ENCODE data around the gene C2orf15. TPM values are rescaled to one million over a fixed set of nuclear protein-coding genes. Genes with fewer than 3 reads are reported as not detected.
A peak's percentile ranks its signal among the peaks of the same experiment; 100 is the strongest.

C2orf15 gene
- polyA plus RNA-seq, 3 donors = 0.09 to 0.29 (median 0.11) TPM

DNA sequence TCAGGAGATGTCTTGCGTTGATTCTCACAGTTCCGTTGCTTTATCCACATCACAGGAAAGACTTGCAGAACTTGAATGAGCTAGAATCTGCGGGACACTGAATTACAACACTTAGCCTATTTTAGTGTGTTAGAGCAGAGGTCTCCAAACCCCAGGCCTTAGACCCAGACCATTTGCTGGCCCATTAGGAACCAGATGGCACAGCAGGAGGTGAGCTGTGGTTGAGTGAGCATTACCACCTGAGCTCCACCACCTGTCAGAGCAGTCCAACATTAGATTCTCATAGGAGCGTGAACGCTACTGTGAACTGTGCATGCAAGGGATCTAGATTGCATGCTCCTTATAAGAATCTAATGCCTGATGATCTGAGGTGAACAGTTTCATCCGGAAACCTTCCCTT, 43.3 kb downstream of the C2orf15 start:
- no peaks in the 10 kb centered on the region for H3K9me3 Mint-ChIP-seq
- intact Hi-C loops (cut with micrococcal nuclease) = loop anchor here (5.0 to 10.0 kb wide), 2 partner anchors 310 to 578 kb away; partner anchors contain the start of genes COA5 (in 1 of the 2), REV1 (in 1 of the 2) and UNC50 (in 1 of the 2)
- H3K4me3 Mint-ChIP-seq = no peak overlapping the region
- no peak for TF ChIP-seq CTCF (IDR thresholded peaks at IDR 0.05)
- no peak for DNase-seq
- peaks cover 24 to 31% of the 10 kb centered on the region in 2 donors for H3K36me3 ChIP-seq (replicated peaks in 1 of 2; ENCODE audit: control insufficient read depth in 1 of 2, insufficient read depth in 2 of 2, low read length in 2 of 2)
- H3K79me2 ChIP-seq (ENCODE audit: insufficient read depth, low read length) = peaks cover 68% of the 10 kb centered on the region
- no peaks in the 10 kb centered on the region for H3K27me3 ChIP-seq (ENCODE audit: control insufficient read depth in 2 of 2, insufficient read depth in 2 of 2, low read length in 2 of 2)
- H3K4me2 ChIP-seq (replicated peaks; ENCODE audit: extremely low read depth, low read length, poor library complexity, severe bottlenecking) = no peak overlapping the region
- no peak overlapping the region for H3K4me3 ChIP-seq (replicated peaks in 1 of 3; ENCODE audit: low read depth in 2 of 3, low read length in 3 of 3)
- H3K36me3 Mint-ChIP-seq = peaks cover 26 to 36% of the 10 kb centered on the region in 2 donors
- H3K27ac Mint-ChIP-seq = no peak overlapping the region
- peaks cover 13 to 20% of the 10 kb centered on the region in 2 donors for H3K4me1 ChIP-seq (ENCODE audit: control insufficient read depth in 1 of 2, insufficient read depth in 2 of 2, low read length in 2 of 2)
- H4K20me1 ChIP-seq (ENCODE audit: insufficient read depth, low read length) = peaks cover 18% of the 10 kb centered on the region
- H3K27me3 Mint-ChIP-seq (ENCODE audit: low read depth in 3 of 3) = peaks cover 0 to 1% (median 0%) of the 10 kb centered on the region in 3 donors
- no peaks in the 10 kb centered on the region for H3K9me3 ChIP-seq (replicated peaks in 1 of 2; ENCODE audit: control insufficient read depth in 1 of 2, insufficient read depth in 1 of 2, low read length in 2 of 2)
- H3K4me1 Mint-ChIP-seq = peaks cover 25% of the 10 kb centered on the region
- no peak overlapping the region for H3K27ac ChIP-seq (ENCODE audit: low read depth in 1 of 2, low read length in 2 of 2)
- WGBS (ENCODE audit: insufficient coverage) = 100% methylated on average over 1 of the region's 6 CpGs
- H3K9ac ChIP-seq (ENCODE audit: insufficient read depth, low read length, poor library complexity, severe bottlenecking) = no peak overlapping the region
- H2AFZ ChIP-seq (ENCODE audit: insufficient read depth, low read depth, low read length, poor library complexity, severe bottlenecking) = no peak overlapping the region

DNA sequence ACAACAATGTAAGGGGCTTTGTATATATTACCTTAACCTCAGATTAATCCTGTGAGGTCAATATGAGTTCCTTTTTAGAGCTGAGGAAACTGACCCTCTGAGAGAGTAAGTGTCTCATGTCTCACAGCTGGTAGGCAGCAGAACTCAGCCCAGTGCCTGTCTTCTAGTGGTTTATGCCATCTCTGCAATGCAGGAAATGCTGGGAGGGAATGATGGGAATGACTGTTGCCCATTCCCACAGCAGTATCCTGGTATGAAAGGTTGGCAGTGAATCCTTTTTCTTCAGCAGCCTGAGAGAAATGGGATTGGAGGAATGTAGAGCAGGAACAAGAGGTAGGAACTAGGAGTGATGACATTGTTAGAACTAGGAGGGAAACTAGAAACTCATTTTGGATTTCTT, 45.5 kb downstream of the C2orf15 start:
- intact Hi-C loops (cut with micrococcal nuclease) = loop anchor here in 1 of 2 donors (10.0 kb wide), 1 partner anchor 308 kb away; the partner anchor contains the start of gene REV1
- no peak overlapping the region for H2AFZ ChIP-seq (ENCODE audit: insufficient read depth, low read depth, low read length, poor library complexity, severe bottlenecking)
- H3K27me3 Mint-ChIP-seq (ENCODE audit: low read depth in 3 of 3) = peaks cover 0 to 3% (median 1%) of the 10 kb centered on the region in 3 donors
- H3K9me3 ChIP-seq (replicated peaks in 1 of 2; ENCODE audit: control insufficient read depth in 1 of 2, insufficient read depth in 1 of 2, low read length in 2 of 2) = no peaks in the 10 kb centered on the region
- H3K36me3 ChIP-seq (replicated peaks in 1 of 2; ENCODE audit: control insufficient read depth in 1 of 2, insufficient read depth in 2 of 2, low read length in 2 of 2) = peaks cover 26 to 53% of the 10 kb centered on the region in 2 donors
- H3K4me1 Mint-ChIP-seq = peaks cover 13% of the 10 kb centered on the region
- peak overlapping the region in 2 of 7 donors; percentile 2 to 62 for H3K27ac Mint-ChIP-seq
- no peak overlapping the region for H3K4me3 Mint-ChIP-seq
- DNase-seq = no peak
- H3K4me3 ChIP-seq (replicated peaks in 1 of 3; ENCODE audit: low read depth in 2 of 3, low read length in 3 of 3) = no peak overlapping the region
- H4K20me1 ChIP-seq (ENCODE audit: insufficient read depth, low read length) = peaks cover 18% of the 10 kb centered on the region
- no peaks in the 10 kb centered on the region for H3K27me3 ChIP-seq (ENCODE audit: control insufficient read depth in 2 of 2, insufficient read depth in 2 of 2, low read length in 2 of 2)
- H3K27ac ChIP-seq (ENCODE audit: low read depth in 1 of 2, low read length in 2 of 2) = no peak overlapping the region
- H3K79me2 ChIP-seq (ENCODE audit: insufficient read depth, low read length) = peaks cover 46% of the 10 kb centered on the region
- peaks cover under 1 to 4% of the 10 kb centered on the region in 2 donors for H3K4me1 ChIP-seq (ENCODE audit: control insufficient read depth in 1 of 2, insufficient read depth in 2 of 2, low read length in 2 of 2)
- no peak for TF ChIP-seq CTCF (IDR thresholded peaks at IDR 0.05)
- no peak overlapping the region for H3K4me2 ChIP-seq (replicated peaks; ENCODE audit: extremely low read depth, low read length, poor library complexity, severe bottlenecking)
- H3K36me3 Mint-ChIP-seq = peaks cover 45 to 58% of the 10 kb centered on the region in 2 donors
- H3K9me3 Mint-ChIP-seq = peaks cover 0 to 3% (median 0%) of the 10 kb centered on the region in 7 donors
- no peak overlapping the region for H3K9ac ChIP-seq (ENCODE audit: insufficient read depth, low read length, poor library complexity, severe bottlenecking)
